OCI-LY7 (cell line): Measurements from ENCODE around the gene MYO18A. TPM values are rescaled to one million over a fixed set of nuclear protein-coding genes. Genes with fewer than 3 reads are reported as not detected.

Source experiments
- BruUV-seq: library from RNA; stranded (reverse); fragments of 400-500 nt; replicated peaks from 2 replicates; lab custom pipeline; 2021; lab: Mats Ljungman, UMichigan
- CTCF ChIA-PET: fragments of 300-600 bp; sonication (Branson Sonifier 250); formaldehyde crosslinking; loops from one replicate; lab custom pipeline; 2022; ENCODE audit warnings: antibody characterized with exemption; ENCODE audit not compliant: unreplicated experiment; lab: Charles Lee
- POLR2A ChIA-PET: fragments of 300-600 bp; sonication (Branson Sonifier 250); formaldehyde crosslinking; loops from one replicate; lab custom pipeline; 2022; ENCODE audit warnings: antibody characterized with exemption; lab: Charles Lee
- DNase-seq: peaks from one replicate; pipeline ENCODE4 v3.0.0-alpha.2; 2015; ENCODE audit warnings: low spot score
- H2AFZ ChIP-seq: fragments of 200-600 bp; sonication (generic), shearing (Covaris generic); 2 replicates; pipeline ENCODE4 v1.6.1; 2014; ENCODE audit warnings: mild to moderate bottlenecking, antibody characterized with exemption, low read length, moderate library complexity
- H3K27ac ChIP-seq: fragments of 200-600 bp; sonication (generic); 2 replicates; pipeline ENCODE4 v1.5.1; 2014; ENCODE audit warnings: mixed run types, low read depth, mild to moderate bottlenecking, moderate library complexity, low read length, inconsistent platforms; ENCODE audit not compliant: poor library complexity, severe bottlenecking
- H3K36me3 ChIP-seq: fragments of 200-600 bp; sonication (generic); 2 replicates; pipeline ENCODE4 v1.6.1; 2014; ENCODE audit warnings: mild to moderate bottlenecking, antibody characterized with exemption, low read length, moderate library complexity, mixed read lengths; ENCODE audit not compliant: insufficient read depth
- H3K4me1 ChIP-seq: fragments of 200-600 bp; sonication (generic); 2 replicates; pipeline ENCODE4 v1.5.1; 2014; ENCODE audit warnings: mild to moderate bottlenecking, low read length; ENCODE audit not compliant: insufficient read depth, poor library complexity, severe bottlenecking
- H3K4me2 ChIP-seq: fragments of 200-600 bp; sonication (generic); 2 replicates; pipeline ENCODE4 v1.6.1; 2014; ENCODE audit warnings: mild to moderate bottlenecking, low read length
- H3K4me3 ChIP-seq: fragments of 200-600 bp; sonication (generic); 2 replicates; pipeline ENCODE4 v1.5.1; 2014; ENCODE audit warnings: mild to moderate bottlenecking, low read depth, low read length; ENCODE audit not compliant: poor library complexity, severe bottlenecking
- H3K79me2 ChIP-seq: fragments of 200-600 bp; sonication (generic); 2 replicates; pipeline ENCODE4 v1.6.1; 2016; ENCODE audit warnings: low read depth, mild to moderate bottlenecking, low read length, moderate library complexity, mixed read lengths; ENCODE audit not compliant: insufficient read depth
- H3K9me2 ChIP-seq: fragments of 200-600 bp; sonication (generic); 2 replicates; pipeline ENCODE4 v1.6.1; 2016; ENCODE audit warnings: mild to moderate bottlenecking, low read length, mixed read lengths; ENCODE audit not compliant: insufficient read depth
- H3K9me3 ChIP-seq: fragments of 200-600 bp; sonication (generic); 2 replicates; pipeline ENCODE4 v1.6.1; 2014; ENCODE audit warnings: mild to moderate bottlenecking, mixed run types, low read length, mixed read lengths
- H4K20me1 ChIP-seq: fragments of 200-600 bp; sonication (generic); 2 replicates; pipeline ENCODE4 v1.6.1; 2014; ENCODE audit warnings: mild to moderate bottlenecking, antibody characterized with exemption, low read length, moderate library complexity, mixed read lengths; ENCODE audit not compliant: insufficient read depth
- CTCF ChIP-seq: fragments of 200-600 bp; sonication (generic); conservative IDR thresholded peaks from 2 replicates; pipeline ENCODE4 v1.5.1; 2014; ENCODE audit warnings: mild to moderate bottlenecking, antibody characterized with exemption, low read length, moderate library complexity, mixed read lengths
- EZH2phosphoT487 ChIP-seq: fragments of 200-600 bp; sonication (generic); IDR thresholded peaks from 2 replicates; pipeline ENCODE4 v1.6.1; 2018; ENCODE audit warnings: low read depth, borderline replicate concordance, mild to moderate bottlenecking, mixed run types, antibody characterized with exemption, low read length, moderate library complexity, mixed read lengths
- intact Hi-C: fragments of 100-400 bp; cut with micrococcal nuclease; formaldehyde crosslinking; loops from one replicate; pipeline ENCODE4 v1.10.0; 2022; ENCODE audit not compliant: unreplicated experiment
- total RNA-seq, 2 experiments: library from RNA; depleted of rRNA in 1 of 2; stranded (reverse); fragments of >200 nt in 1 of 2; shearing (Covaris generic) in 1 of 2; gene quantifications; 2 replicates each; pipeline ENCODE4 v1.2.3, GENCODE V29; 2014 to 2022

Gene MYO18A
- total RNA-seq, 2 experiments from 2014 or later, result 124 to 128 TPM

- Histone ChIP-seq H2AFZ (no peak overlapping the region), H3K9me2 (no peaks in the 10 kb centered on the region), H3K4me3 (no peak overlapping the region), H3K4me1 (no peaks in the 10 kb centered on the region), H3K27ac (no peak overlapping the region), H3K36me3 (peaks cover 91% of the 10 kb centered on the region), H3K9me3 (no peaks in the 10 kb centered on the region), H4K20me1 (no peaks in the 10 kb centered on the region), H3K4me2 (no peak overlapping the region), H3K79me2 (no peaks in the 10 kb centered on the region)
- CTCF ChIA-PET, result interaction anchor here (0.6 kb wide), 1 partner anchor 134 kb away, joined by 3 read pairs; no protein-coding TSS in a partner anchor
- intact Hi-C loops, result no loop called here
- no peak for DNase-seq
- POLR2A ChIA-PET, result interaction anchor here (1.4 kb wide), 1 partner anchor 13 kb away, joined by 3 read pairs; no protein-coding TSS in a partner anchor
- TF ChIP-seq EZH2phosphoT487, result no peak
- no peak for TF ChIP-seq CTCF
- BruUV-seq, result no TSS peak
Measured at GRCh38 chr17:29091606-29092289, 88.5 kb downstream of the MYO18A start.

GRCh38 chr17:29090750-29091605, 89.2 kb downstream of the MYO18A start:
- Histone ChIP-seq H3K4me3 (no peak overlapping the region), H3K79me2 (no peaks in the 10 kb centered on the region), H3K27ac (no peak overlapping the region), H3K9me3 (no peaks in the 10 kb centered on the region), H3K4me1 (no peaks in the 10 kb centered on the region), H3K9me2 (no peaks in the 10 kb centered on the region), H4K20me1 (no peaks in the 10 kb centered on the region), H2AFZ (no peak overlapping the region), H3K4me2 (no peak overlapping the region), H3K36me3 (peaks cover 91% of the 10 kb centered on the region)
- intact Hi-C loops, result no loop called here
- BruUV-seq, result no TSS peak
- DNase-seq, result no peak
- CTCF ChIA-PET, result interaction anchor here (0.6 to 1.9 kb wide), 3 partner anchors 55 to 134 kb away, joined by 3 to 5 read pairs (median 3); no protein-coding TSS in a partner anchor
- POLR2A ChIA-PET, result interaction anchor here (0.6 to 1.4 kb wide), 2 partner anchors 12 to 871 kb away, joined by 3 read pairs; no protein-coding TSS in a partner anchor
- no peak for TF ChIP-seq CTCF
